Measurements from ENCODE around the gene NRP2. TPM values are rescaled to one million over a fixed set of nuclear protein-coding genes. Genes with fewer than 3 reads are reported as not detected.

Gene NRP2
- total RNA-seq, 1 donor from 2014 or later, result 31.8 TPM

GRCh38 chr2:205696331-205696926 lies 14.1 kb downstream of the NRP2 start:
- H3K27me3 ChIP-seq (ENCODE audit: control insufficient read depth in 3 of 3, insufficient read depth in 3 of 3, low read length in 3 of 3), result no peaks in the 10 kb centered on the region
- peaks cover 4 to 11% (median 7%) of the 10 kb centered on the region in 3 donors for H3K4me1 ChIP-seq (ENCODE audit: control insufficient read depth in 3 of 3, insufficient read depth in 3 of 3, low read length in 3 of 3)
- no peak overlapping the region for H3K9ac ChIP-seq (ENCODE audit: low read depth in 1 of 3, low read length in 3 of 3)
- H3K4me3 ChIP-seq (ENCODE audit: low read length in 3 of 3), result no peak overlapping the region
- H3K36me3 ChIP-seq (ENCODE audit: control insufficient read depth in 3 of 3, insufficient read depth in 3 of 3, low read length in 3 of 3), result no peaks in the 10 kb centered on the region
- no peak overlapping the region for H3K27ac ChIP-seq (ENCODE audit: low read depth, low read length)
- H3K9me3 ChIP-seq (ENCODE audit: control insufficient read depth in 3 of 3, low read length in 3 of 3), result no peaks in the 10 kb centered on the region

- no peaks in the 10 kb centered on the region for H3K36me3 ChIP-seq (ENCODE audit: control insufficient read depth in 3 of 3, insufficient read depth in 3 of 3, low read length in 3 of 3)
- H3K27me3 ChIP-seq (ENCODE audit: control insufficient read depth in 3 of 3, insufficient read depth in 3 of 3, low read length in 3 of 3), result no peaks in the 10 kb centered on the region
- no peak overlapping the region for H3K27ac ChIP-seq (ENCODE audit: low read depth, low read length)
- peaks cover 4 to 13% (median 9%) of the 10 kb centered on the region in 3 donors for H3K4me1 ChIP-seq (ENCODE audit: control insufficient read depth in 3 of 3, insufficient read depth in 3 of 3, low read length in 3 of 3)
- no peaks in the 10 kb centered on the region for H3K9me3 ChIP-seq (ENCODE audit: control insufficient read depth in 3 of 3, low read length in 3 of 3)
- H3K9ac ChIP-seq (ENCODE audit: low read depth in 1 of 3, low read length in 3 of 3), result no peak overlapping the region
- no peak overlapping the region for H3K4me3 ChIP-seq (ENCODE audit: low read length in 3 of 3)
These were observed 14.7 kb downstream of the NRP2 start for GRCh38 chr2:205696927-205697441.

GRCh38 chr2:205698286-205699268 lies 16.3 kb downstream of the NRP2 start:
- Histone ChIP-seq H3K27me3 (ENCODE audit: control insufficient read depth in 3 of 3, insufficient read depth in 3 of 3, low read length in 3 of 3) (no peaks in the 10 kb centered on the region), H3K4me1 (ENCODE audit: control insufficient read depth in 3 of 3, insufficient read depth in 3 of 3, low read length in 3 of 3) (peaks cover 13 to 25% (median 13%) of the 10 kb centered on the region in 3 donors), H3K9ac (ENCODE audit: low read depth in 1 of 3, low read length in 3 of 3) (no peak overlapping the region), H3K9me3 (ENCODE audit: control insufficient read depth in 3 of 3, low read length in 3 of 3) (no peaks in the 10 kb centered on the region), H3K4me3 (ENCODE audit: low read length in 3 of 3) (no peak overlapping the region), H3K36me3 (ENCODE audit: control insufficient read depth in 3 of 3, insufficient read depth in 3 of 3, low read length in 3 of 3) (no peaks in the 10 kb centered on the region), H3K27ac (ENCODE audit: low read depth, low read length) (peak overlapping the region; percentile 58)

GRCh38 chr2:205699515-205700289 lies 17.4 kb downstream of the NRP2 start:
- Histone ChIP-seq H3K27me3 (ENCODE audit: control insufficient read depth in 3 of 3, insufficient read depth in 3 of 3, low read length in 3 of 3) (no peaks in the 10 kb centered on the region), H3K9me3 (ENCODE audit: control insufficient read depth in 3 of 3, low read length in 3 of 3) (no peaks in the 10 kb centered on the region), H3K9ac (ENCODE audit: low read depth in 1 of 3, low read length in 3 of 3) (no peak overlapping the region), H3K36me3 (ENCODE audit: control insufficient read depth in 3 of 3, insufficient read depth in 3 of 3, low read length in 3 of 3) (no peaks in the 10 kb centered on the region), H3K4me3 (ENCODE audit: low read length in 3 of 3) (no peak overlapping the region), H3K27ac (ENCODE audit: low read depth, low read length) (peak overlapping the region; percentile 58), H3K4me1 (ENCODE audit: control insufficient read depth in 3 of 3, insufficient read depth in 3 of 3, low read length in 3 of 3) (peaks cover 13 to 33% (median 22%) of the 10 kb centered on the region in 3 donors)

- H3K36me3 ChIP-seq (ENCODE audit: control insufficient read depth in 3 of 3, insufficient read depth in 3 of 3, low read length in 3 of 3), result no peaks in the 10 kb centered on the region
- no peaks in the 10 kb centered on the region for H3K9me3 ChIP-seq (ENCODE audit: control insufficient read depth in 3 of 3, low read length in 3 of 3)
- no peaks in the 10 kb centered on the region for H3K27me3 ChIP-seq (ENCODE audit: control insufficient read depth in 3 of 3, insufficient read depth in 3 of 3, low read length in 3 of 3)
- no peak overlapping the region for H3K4me3 ChIP-seq (ENCODE audit: low read length in 3 of 3)
- H3K4me1 ChIP-seq (ENCODE audit: control insufficient read depth in 3 of 3, insufficient read depth in 3 of 3, low read length in 3 of 3), result peaks cover 13 to 34% (median 26%) of the 10 kb centered on the region in 3 donors
- peak overlapping the region; percentile 58 for H3K27ac ChIP-seq (ENCODE audit: low read depth, low read length)
- H3K9ac ChIP-seq (ENCODE audit: low read depth in 1 of 3, low read length in 3 of 3), result no peak overlapping the region
These were observed 18.2 kb downstream of the NRP2 start for GRCh38 chr2:205700331-205701132.

GRCh38 chr2:205701509-205701908 lies 19.2 kb downstream of the NRP2 start:
- Histone ChIP-seq H3K4me1 (ENCODE audit: control insufficient read depth in 3 of 3, insufficient read depth in 3 of 3, low read length in 3 of 3) (peaks cover 17 to 40% (median 33%) of the 10 kb centered on the region in 3 donors), H3K27ac (ENCODE audit: low read depth, low read length) (peak overlapping the region; percentile 58), H3K9ac (ENCODE audit: low read depth in 1 of 3, low read length in 3 of 3) (no peak overlapping the region)

GRCh38 chr2:205702576-205702975 lies 20.3 kb downstream of the NRP2 start:
- H3K36me3 ChIP-seq (ENCODE audit: control insufficient read depth in 3 of 3, insufficient read depth in 3 of 3, low read length in 3 of 3), result no peaks in the 10 kb centered on the region
- H3K27me3 ChIP-seq (ENCODE audit: control insufficient read depth in 3 of 3, insufficient read depth in 3 of 3, low read length in 3 of 3), result no peaks in the 10 kb centered on the region
- no peak overlapping the region for H3K4me3 ChIP-seq (ENCODE audit: low read length in 3 of 3)
- H3K27ac ChIP-seq (ENCODE audit: low read depth, low read length), result no peak overlapping the region
- H3K9ac ChIP-seq (ENCODE audit: low read depth in 1 of 3, low read length in 3 of 3), result no peak overlapping the region
- H3K9me3 ChIP-seq (ENCODE audit: control insufficient read depth in 3 of 3, low read length in 3 of 3), result no peaks in the 10 kb centered on the region
- peaks cover 25 to 48% (median 42%) of the 10 kb centered on the region in 3 donors for H3K4me1 ChIP-seq (ENCODE audit: control insufficient read depth in 3 of 3, insufficient read depth in 3 of 3, low read length in 3 of 3)

More at GRCh38 chr2:205701509-205701908, 19.2 kb downstream of the NRP2 start:
- Histone ChIP-seq H3K9me3 (ENCODE audit: control insufficient read depth in 3 of 3, low read length in 3 of 3) (no peaks in the 10 kb centered on the region), H3K4me3 (ENCODE audit: low read length in 3 of 3) (no peak overlapping the region), H3K27me3 (ENCODE audit: control insufficient read depth in 3 of 3, insufficient read depth in 3 of 3, low read length in 3 of 3) (no peaks in the 10 kb centered on the region), H3K36me3 (ENCODE audit: control insufficient read depth in 3 of 3, insufficient read depth in 3 of 3, low read length in 3 of 3) (no peaks in the 10 kb centered on the region)

- Histone ChIP-seq H3K4me1 (ENCODE audit: control insufficient read depth in 3 of 3, insufficient read depth in 3 of 3, low read length in 3 of 3) (peaks cover 25 to 48% (median 43%) of the 10 kb centered on the region in 3 donors), H3K27ac (ENCODE audit: low read depth, low read length) (no peak overlapping the region), H3K36me3 (ENCODE audit: control insufficient read depth in 3 of 3, insufficient read depth in 3 of 3, low read length in 3 of 3) (no peaks in the 10 kb centered on the region), H3K27me3 (ENCODE audit: control insufficient read depth in 3 of 3, insufficient read depth in 3 of 3, low read length in 3 of 3) (no peaks in the 10 kb centered on the region), H3K4me3 (ENCODE audit: low read length in 3 of 3) (no peak overlapping the region), H3K9me3 (ENCODE audit: control insufficient read depth in 3 of 3, low read length in 3 of 3) (no peaks in the 10 kb centered on the region), H3K9ac (ENCODE audit: low read depth in 1 of 3, low read length in 3 of 3) (no peak overlapping the region)
These were observed 21.3 kb downstream of the NRP2 start for GRCh38 chr2:205703471-205704126.
